Esophagus squamous epithelium (tissue), 5 donors: ENCODE data around the gene CKS2. TPM values are rescaled to one million over a fixed set of nuclear protein-coding genes. Genes with fewer than 3 reads are reported as not detected.
A peak's percentile ranks its signal among the peaks of the same experiment; 100 is the strongest.
"Not testable (repeated sequence)": the region's sequence is repeated elsewhere in the genome, so short reads cannot be mapped to it uniquely, and the experiment has no call there.

ENCODE experiments used
- DNase-seq: peaks from one replicate; lab custom pipeline; 2025; lab: John Stamatoyannopoulos, UW
- H3K27ac ChIP-seq, 4 donors: fragments of 200-600 bp; sonication (generic); one replicate each; pipeline ENCODE4 v1.5.1; 2016 to 2019; ENCODE audit warnings: mild to moderate bottlenecking in 1 of 4
- H3K27me3 ChIP-seq, 4 donors: fragments of 200-600 bp; sonication (generic); 1 replicate in 3 of 4; 2 replicates in 1 of 4; pipeline versions ENCODE4 v1.5.1 to v1.6.0; 2017 to 2021; ENCODE audit warnings: antibody characterized with exemption in 1 of 4
- H3K36me3 ChIP-seq, 3 donors: fragments of 200-600 bp; sonication (generic); one replicate each; pipeline ENCODE4 v1.5.1; 2016 to 2019
- H3K4me1 ChIP-seq, 3 donors: fragments of 200-600 bp; sonication (generic); one replicate each; pipeline ENCODE4 v1.5.1; 2017 to 2019
- H3K4me3 ChIP-seq, 4 donors: fragments of 200-600 bp; sonication (generic); 1 replicate in 3 of 4; 2 replicates in 1 of 4; pipeline ENCODE4 v1.5.1; 2016 to 2019; ENCODE audit warnings: mild to moderate bottlenecking in 2 of 4, moderate library complexity in 1 of 4
- H3K9me3 ChIP-seq, 3 donors: fragments of 200-600 bp; sonication (generic); one replicate each; pipeline ENCODE4 v1.5.1; 2016 to 2019
- CTCF ChIP-seq, 6 experiments: fragments of 450-650 bp in 4 of 6; fragments of 200-600 bp in 2 of 6; sonication (generic) in 2 of 6; IDR thresholded peaks; one replicate each; pipeline ENCODE4 v1.5.1; 2016 to 2019; ENCODE audit warnings: antibody characterized with exemption in 6 of 6, mild to moderate bottlenecking in 4 of 6, moderate library complexity in 4 of 6
- POLR2A ChIP-seq, 4 donors: fragments of 450-650 bp; IDR thresholded peaks; one replicate each; pipeline ENCODE4 v1.6.1; 2017; ENCODE audit warnings: antibody characterized with exemption in 4 of 4, mild to moderate bottlenecking in 4 of 4, moderate library complexity in 3 of 4
- WGBS, 2 donors: methylation state at CpG; one replicate each; pipeline ENCODE4 v1.1.5; 2018; 5-methylcytosine and 5-hydroxymethylcytosine counted together
- intact Hi-C: fragments of 100-400 bp; cut with DNase I; formaldehyde crosslinking; loops from one replicate; pipeline ENCODE4 v1.15.0; 2022
- total RNA-seq, 4 donors: library from RNA; depleted of rRNA; stranded (reverse); fragments of >200 nt; gene quantifications; one replicate each; pipeline ENCODE4 v1.1.0, GENCODE V29; 2016
- donor health status: DM: yes; HTN: yes; CAD: no.

Gene CKS2
- total RNA-seq = 10 to 100 TPM; 17.9 to 93.5 (median 57.6) TPM

- H3K9me3 ChIP-seq = no peaks in the 10 kb centered on the region
- H3K4me3 ChIP-seq = peak within 1 kb of the TSS; percentile 65 to 97 (median 86)
- no peaks in the 10 kb centered on the region for H3K27me3 ChIP-seq
- TF ChIP-seq POLR2A (IDR thresholded peaks at IDR 0.05) (peak in 3 of 4 donors; percentile 92 to 97 (median 96)), CTCF (IDR thresholded peaks at IDR 0.05) (peak in 1 of 6 experiments; percentile 43)
- peak; percentile 98 for DNase-seq
- H3K27ac ChIP-seq = peak within 1 kb of the TSS; percentile 96 to 100 (median 99)
- WGBS, 2 donors = 0% methylated on average over 46 to 49 of the region's 86 CpGs
- intact Hi-C loops = no loop called here
- H3K36me3 ChIP-seq = peaks cover 0 to 11% (median 0%) of the 10 kb centered on the region in 3 donors
- H3K4me1 ChIP-seq = peaks cover 0 to 46% (median 13%) of the 10 kb centered on the region in 3 donors
Observed at GRCh38 chr9:89310475-89311345, at the start of gene CKS2. TSS of gene CKS2 (plus strand) at chr9:89311195. CDS start at chr9:89311293, 98 bp downstream.

- no peaks in the 10 kb centered on the region for H3K36me3 ChIP-seq
- no peak overlapping the region for H3K27ac ChIP-seq
- TF ChIP-seq CTCF (IDR thresholded peaks at IDR 0.05) (no peak), POLR2A (IDR thresholded peaks at IDR 0.05) (no peak)
- intact Hi-C loops = loop anchor here (10.0 kb wide), 1 partner anchor 269 kb away; no protein-coding TSS in a partner anchor
- H3K9me3 ChIP-seq = peaks cover 0 to 23% (median 11%) of the 10 kb centered on the region in 3 donors
- no peak for DNase-seq
- no peaks in the 10 kb centered on the region for H3K27me3 ChIP-seq
- 69 to 86% methylated on average over 3 of the region's 3 CpGs for WGBS, 2 donors
- H3K4me3 ChIP-seq = no peak overlapping the region
- peaks cover 0 to 9% (median 4%) of the 10 kb centered on the region in 3 donors for H3K4me1 ChIP-seq
Observed at GRCh38 chr9:89273528-89274279, 37.3 kb upstream of the CKS2 start.

GRCh38 chr9:89274838-89275237 lies 36.2 kb upstream of the CKS2 start:
- Histone ChIP-seq H3K27me3 (no peaks in the 10 kb centered on the region), H3K27ac (no peak overlapping the region), H3K9me3 (peaks cover 0 to 23% (median 11%) of the 10 kb centered on the region in 3 donors), H3K36me3 (no peaks in the 10 kb centered on the region), H3K4me3 (no peak overlapping the region), H3K4me1 (peaks cover 0 to 12% (median 4%) of the 10 kb centered on the region in 3 donors)
- DNase-seq = no peak
- TF ChIP-seq CTCF (IDR thresholded peaks at IDR 0.05) (no peak), POLR2A (IDR thresholded peaks at IDR 0.05) (no peak)
- intact Hi-C loops = loop anchor here (10.0 kb wide), 1 partner anchor 270 kb away; no protein-coding TSS in a partner anchor
- 42 to 63% methylated on average over 5 of the region's 5 CpGs for WGBS, 2 donors

- intact Hi-C loops = loop anchor here (10.0 kb wide), 1 partner anchor 271 kb away; no protein-coding TSS in a partner anchor
- H3K9me3 ChIP-seq = peaks cover 0 to 23% (median 11%) of the 10 kb centered on the region in 3 donors
- not testable (repeated sequence) for H3K36me3 ChIP-seq, H3K27me3 ChIP-seq, DNase-seq, H3K27ac ChIP-seq, H3K4me3 ChIP-seq
- H3K4me1 ChIP-seq = peaks cover 0 to 12% (median 4%) of the 10 kb centered on the region in 3 donors
- WGBS, 2 donors = 65 to 83% methylated on average over 2 of the region's 2 CpGs
Observed at GRCh38 chr9:89276040-89276439, 35.0 kb upstream of the CKS2 start.

- 94 to 100% methylated on average over 1 to 2 of the region's 2 CpGs for WGBS, 2 donors
- intact Hi-C loops = loop anchor here (10.0 kb wide), 1 partner anchor 272 kb away; no protein-coding TSS in a partner anchor
- no peak for TF ChIP-seq POLR2A (IDR thresholded peaks at IDR 0.05)
- TF ChIP-seq CTCF (IDR thresholded peaks at IDR 0.05) = no peak
- peaks cover 0 to 13% (median 4%) of the 10 kb centered on the region in 3 donors for H3K4me1 ChIP-seq
- no peak overlapping the region for H3K4me3 ChIP-seq
- no peak for DNase-seq
- no peak overlapping the region for H3K27ac ChIP-seq
- peaks cover 0 to 23% (median 11%) of the 10 kb centered on the region in 3 donors for H3K9me3 ChIP-seq
- no peaks in the 10 kb centered on the region for H3K27me3 ChIP-seq
- no peaks in the 10 kb centered on the region for H3K36me3 ChIP-seq
Observed at GRCh38 chr9:89277043-89277442, 34.0 kb upstream of the CKS2 start.
